AG10803 (cell line): Measurements from ENCODE around the gene TMEM98.
"Not testable (repeated sequence)": the region's sequence is repeated elsewhere in the genome, so short reads cannot be mapped to it uniquely, and the experiment has no call there.

Source experiments
- DNase-seq: peaks from one replicate; pipeline ENCODE4 v3.0.0; 2010; ENCODE audit warnings: low read depth
- H3K4me3 ChIP-seq: 2 replicates; pipeline ENCODE4 v1.5.1; 2011; ENCODE audit warnings: mild to moderate bottlenecking, low read length, control low read depth
- TF ChIP-seq, protein P1 (sequence below): conservative IDR thresholded peaks from 2 replicates; pipeline ENCODE4 v1.5.1; 2011; ENCODE audit warnings: mild to moderate bottlenecking, low read length, control low read depth, inconsistent platforms

Gene TMEM98

GRCh38 chr17:32954477-32954876 lies 26.5 kb downstream of the TMEM98 start:
- no peak for DNase-seq
- TF ChIP-seq, protein P1, sequence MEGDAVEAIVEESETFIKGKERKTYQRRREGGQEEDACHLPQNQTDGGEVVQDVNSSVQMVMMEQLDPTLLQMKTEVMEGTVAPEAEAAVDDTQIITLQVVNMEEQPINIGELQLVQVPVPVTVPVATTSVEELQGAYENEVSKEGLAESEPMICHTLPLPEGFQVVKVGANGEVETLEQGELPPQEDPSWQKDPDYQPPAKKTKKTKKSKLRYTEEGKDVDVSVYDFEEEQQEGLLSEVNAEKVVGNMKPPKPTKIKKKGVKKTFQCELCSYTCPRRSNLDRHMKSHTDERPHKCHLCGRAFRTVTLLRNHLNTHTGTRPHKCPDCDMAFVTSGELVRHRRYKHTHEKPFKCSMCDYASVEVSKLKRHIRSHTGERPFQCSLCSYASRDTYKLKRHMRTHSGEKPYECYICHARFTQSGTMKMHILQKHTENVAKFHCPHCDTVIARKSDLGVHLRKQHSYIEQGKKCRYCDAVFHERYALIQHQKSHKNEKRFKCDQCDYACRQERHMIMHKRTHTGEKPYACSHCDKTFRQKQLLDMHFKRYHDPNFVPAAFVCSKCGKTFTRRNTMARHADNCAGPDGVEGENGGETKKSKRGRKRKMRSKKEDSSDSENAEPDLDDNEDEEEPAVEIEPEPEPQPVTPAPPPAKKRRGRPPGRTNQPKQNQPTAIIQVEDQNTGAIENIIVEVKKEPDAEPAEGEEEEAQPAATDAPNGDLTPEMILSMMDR = no peak

DNA sequence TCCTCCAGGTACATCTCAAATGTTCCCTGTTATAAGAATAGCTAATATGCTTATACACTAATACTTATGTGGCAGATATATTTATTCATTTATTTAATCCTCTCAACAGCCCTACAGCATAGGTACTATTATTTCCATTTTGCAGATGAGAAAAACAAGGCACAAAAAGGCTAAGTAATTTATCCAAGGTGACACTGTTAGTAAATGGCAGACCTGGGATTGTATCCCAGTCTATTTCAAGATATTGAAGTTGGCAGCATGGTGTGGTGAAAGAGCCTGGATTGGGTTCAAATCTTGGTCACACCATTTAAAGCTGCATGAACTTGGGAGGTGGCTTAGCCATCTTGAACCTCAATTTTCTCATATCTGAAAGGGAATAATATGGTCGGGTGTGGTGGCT lies 27.2 kb downstream of the TMEM98 start:
- H3K4me3 ChIP-seq = no peak overlapping the region
- TF ChIP-seq, protein P1 = no peak
- no peak for DNase-seq

More at GRCh38 chr17:32954477-32954876, 26.5 kb downstream of the TMEM98 start:
- no peak overlapping the region for H3K4me3 ChIP-seq

DNA sequence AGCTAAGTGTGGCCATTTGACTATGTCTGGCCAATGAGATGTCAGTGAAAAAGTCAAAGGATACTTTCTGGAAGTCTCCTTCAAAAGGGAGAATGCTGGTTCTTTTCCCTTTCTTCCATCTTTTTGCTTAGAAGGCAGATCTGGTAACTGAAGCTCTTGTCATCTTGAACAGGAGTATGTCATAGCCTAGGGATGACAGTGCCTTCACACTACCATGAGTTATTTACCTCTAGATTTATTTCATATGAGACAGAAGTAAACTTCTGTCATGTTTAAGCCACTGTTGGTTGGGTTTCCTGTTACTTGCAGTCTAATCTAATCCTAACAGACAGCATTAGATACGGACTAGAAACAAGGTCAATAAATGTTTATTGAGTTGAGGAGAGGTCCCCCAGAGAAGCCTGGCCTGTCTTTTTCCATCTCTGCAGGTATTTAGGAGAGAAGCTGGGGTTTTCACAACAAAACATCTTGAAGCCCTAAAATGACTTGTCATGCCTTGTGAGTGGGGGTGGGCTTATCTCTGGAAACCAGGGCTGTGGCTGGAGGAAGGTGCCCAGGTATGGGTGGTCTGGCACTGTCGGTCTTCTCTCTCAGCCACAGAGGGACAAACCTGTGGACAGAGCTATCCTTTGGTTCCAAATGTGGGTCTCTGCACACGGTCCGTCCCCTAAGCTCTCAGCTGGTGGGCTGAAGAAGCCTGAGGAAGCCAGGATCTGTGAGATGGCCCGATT lies 28.5 kb downstream of the TMEM98 start:
- no peak overlapping the region for H3K4me3 ChIP-seq
- TF ChIP-seq, protein P1 = no peak
- DNase-seq = no peak

- no peak overlapping the region for H3K4me3 ChIP-seq
- TF ChIP-seq, protein P1 = no peak
- DNase-seq = peak; percentile 96
Observed at GRCh38 chr17:32958418-32958817, 30.5 kb downstream of the TMEM98 start.

DNA sequence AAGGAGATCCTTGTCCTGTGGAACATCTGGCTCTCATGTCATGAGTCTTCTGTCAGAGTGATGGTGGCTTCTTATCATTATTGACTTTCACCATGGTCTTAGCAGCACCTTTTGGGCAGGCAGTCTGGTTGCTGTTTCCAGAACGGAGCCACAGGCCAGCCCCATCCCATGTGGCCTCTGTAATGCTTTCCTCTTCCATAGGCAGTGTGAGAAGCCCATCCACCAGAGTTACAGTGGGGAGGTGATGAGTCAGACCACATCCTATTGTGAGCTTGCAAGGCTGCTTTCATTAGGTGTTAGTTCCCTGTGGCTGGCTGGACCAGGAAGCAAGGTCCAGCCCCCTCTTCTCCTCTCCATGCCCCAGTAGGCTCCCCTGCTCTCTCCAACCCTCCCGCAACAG lies 32.9 kb downstream of the TMEM98 start:
- H3K4me3 ChIP-seq = no peak overlapping the region
- DNase-seq = peak; percentile 43
- TF ChIP-seq, protein P1 = no peak

GRCh38 chr17:32962320-32962711 lies 34.4 kb downstream of the TMEM98 start:
- TF ChIP-seq, protein P1 = no peak
- no peak overlapping the region for H3K4me3 ChIP-seq
- DNase-seq = no peak

DNA sequence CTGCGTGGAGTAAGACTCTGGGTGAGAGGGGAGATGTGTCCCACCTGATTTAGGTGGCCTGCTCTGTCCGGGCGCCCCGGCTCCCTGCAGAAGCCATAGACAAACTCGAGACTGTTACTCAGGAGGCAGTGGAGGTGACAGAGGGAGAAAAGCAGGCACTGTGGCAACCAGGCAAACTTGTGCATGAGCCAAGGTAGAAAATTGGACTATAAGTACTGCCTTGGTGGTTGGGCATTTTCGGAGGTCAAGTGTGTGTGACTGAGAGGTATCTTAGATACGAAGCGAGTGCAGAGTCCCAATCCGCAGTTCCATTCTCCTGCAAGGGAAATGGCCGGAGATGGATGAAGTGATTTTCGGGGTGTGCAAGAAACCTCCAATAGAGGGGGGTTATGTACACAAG lies 36.6 kb downstream of the TMEM98 start:
- H3K4me3 ChIP-seq = no peak overlapping the region
- TF ChIP-seq, protein P1 = no peak
- DNase-seq = no peak

GRCh38 chr17:32969231-32969630 lies 41.3 kb downstream of the TMEM98 start:
- DNase-seq, H3K4me3 ChIP-seq: not testable (repeated sequence)
